Astrocyte of the spinal cord (primary cell): ENCODE results near the gene POMT2.

Experiments
- DNase-seq: peaks from one replicate; pipeline ENCODE4 v3.0.0; 2011; ENCODE audit warnings: low read depth, low spot score
- H3K4me3 ChIP-seq: 2 replicates; pipeline ENCODE4 v1.5.1; 2011; ENCODE audit warnings: low read depth, mild to moderate bottlenecking, low read length, moderate library complexity
- CTCF ChIP-seq: IDR thresholded peaks from 2 replicates; pipeline ENCODE4 v1.5.1; 2012; ENCODE audit warnings: low read depth, mild to moderate bottlenecking, low read length, inconsistent platforms
- in situ Hi-C: cut with HindIII; loops from 2 replicates; pipeline ENCODE4 v1.10.0; 2017; ENCODE audit warnings: low sequenced_read_pairs

Gene POMT2

GRCh38 chr14:77273796-77274195 is 46.9 kb downstream of the POMT2 start:
- DNase-seq, result no peak
- no peak for TF ChIP-seq CTCF
- in situ Hi-C loops, result no loop called here
- no peak overlapping the region for H3K4me3 ChIP-seq

GRCh38 chr14:77272261-77272660 is 48.4 kb downstream of the POMT2 start:
- H3K4me3 ChIP-seq, result no peak overlapping the region
- no peak for DNase-seq
- TF ChIP-seq CTCF, result no peak
- in situ Hi-C loops, result no loop called here

- H3K4me3 ChIP-seq, result no peak within 1 kb of the TSS
- TF ChIP-seq CTCF, result no peak
- no peak for DNase-seq
- in situ Hi-C loops, result no loop called here
These were observed 49.5 kb downstream of the POMT2 start, which contains the start of gene NGB for GRCh38 chr14:77271113-77271710. Gene NGB (minus strand): TSS chr14:77271206. CDS start chr14:77270937, 269 bp downstream.

- in situ Hi-C loops, result no loop called here
- TF ChIP-seq CTCF, result no peak
- no peak for DNase-seq
- no peak overlapping the region for H3K4me3 ChIP-seq
These were observed 50.1 kb downstream of the POMT2 start for GRCh38 chr14:77270361-77271112.

GRCh38 chr14:77268989-77269600 is 51.6 kb downstream of the POMT2 start:
- DNase-seq, result no peak
- in situ Hi-C loops, result no loop called here
- TF ChIP-seq CTCF, result no peak
- no peak overlapping the region for H3K4me3 ChIP-seq

GRCh38 chr14:77267937-77268699 is 52.6 kb downstream of the POMT2 start:
- in situ Hi-C loops, result no loop called here
- H3K4me3 ChIP-seq, result no peak overlapping the region
- TF ChIP-seq CTCF, result no peak
- no peak for DNase-seq
